ENCODE results near the gene ACTL9. TPM values are rescaled to one million over a fixed set of nuclear protein-coding genes. Genes with fewer than 3 reads are reported as not detected.

Gene ACTL9
- total and polyA plus RNA-seq, 8 donors: not detected

GRCh38 chr19:8690753-8691539 lies 7.6 kb downstream of the ACTL9 start:
- Histone ChIP-seq H3K4me3 (no peak overlapping the region), H3K27ac (no peak overlapping the region), H3K27me3 (peaks cover 0 to 50% (median 4%) of the 10 kb centered on the region in 3 donors), H3K4me1 (no peaks in the 10 kb centered on the region), H3K9me3 (no peaks in the 10 kb centered on the region), H3K36me3 (no peaks in the 10 kb centered on the region)
- intact Hi-C loops (cut with DNase I; ENCODE audit: low total_unique reads): no loop called here
- no peak for DNase-seq
- TF ChIP-seq EP300 (IDR thresholded peaks at IDR 0.05): no peak
- TF ChIP-seq, protein P1, sequence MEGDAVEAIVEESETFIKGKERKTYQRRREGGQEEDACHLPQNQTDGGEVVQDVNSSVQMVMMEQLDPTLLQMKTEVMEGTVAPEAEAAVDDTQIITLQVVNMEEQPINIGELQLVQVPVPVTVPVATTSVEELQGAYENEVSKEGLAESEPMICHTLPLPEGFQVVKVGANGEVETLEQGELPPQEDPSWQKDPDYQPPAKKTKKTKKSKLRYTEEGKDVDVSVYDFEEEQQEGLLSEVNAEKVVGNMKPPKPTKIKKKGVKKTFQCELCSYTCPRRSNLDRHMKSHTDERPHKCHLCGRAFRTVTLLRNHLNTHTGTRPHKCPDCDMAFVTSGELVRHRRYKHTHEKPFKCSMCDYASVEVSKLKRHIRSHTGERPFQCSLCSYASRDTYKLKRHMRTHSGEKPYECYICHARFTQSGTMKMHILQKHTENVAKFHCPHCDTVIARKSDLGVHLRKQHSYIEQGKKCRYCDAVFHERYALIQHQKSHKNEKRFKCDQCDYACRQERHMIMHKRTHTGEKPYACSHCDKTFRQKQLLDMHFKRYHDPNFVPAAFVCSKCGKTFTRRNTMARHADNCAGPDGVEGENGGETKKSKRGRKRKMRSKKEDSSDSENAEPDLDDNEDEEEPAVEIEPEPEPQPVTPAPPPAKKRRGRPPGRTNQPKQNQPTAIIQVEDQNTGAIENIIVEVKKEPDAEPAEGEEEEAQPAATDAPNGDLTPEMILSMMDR (IDR thresholded peaks at IDR 0.05): no peak
- no peak for TF ChIP-seq POLR2A (IDR thresholded peaks at IDR 0.05)
- no peak for TF ChIP-seq POLR2AphosphoS5 (IDR thresholded peaks at IDR 0.05)
- WGBS, 5 donors: 40 to 52% (median 46%) methylated on average over 5 of the region's 5 CpGs

- intact Hi-C loops (cut with DNase I; ENCODE audit: low total_unique reads): no loop called here
- no peaks in the 10 kb centered on the region for H3K4me1 ChIP-seq
- DNase-seq: no peak
- H3K4me3 ChIP-seq: no peak overlapping the region
- no peaks in the 10 kb centered on the region for H3K36me3 ChIP-seq
- H3K9me3 ChIP-seq: no peaks in the 10 kb centered on the region
- 89 to 92% (median 91%) methylated on average over 15 of the region's 15 CpGs for WGBS, 5 donors
- no peak for TF ChIP-seq POLR2A (IDR thresholded peaks at IDR 0.05)
- no peak for TF ChIP-seq EP300 (IDR thresholded peaks at IDR 0.05)
- TF ChIP-seq, protein P1 (IDR thresholded peaks at IDR 0.05): no peak
- TF ChIP-seq POLR2AphosphoS5 (IDR thresholded peaks at IDR 0.05): no peak
- no peak overlapping the region for H3K27ac ChIP-seq
- H3K27me3 ChIP-seq: peaks cover 0 to 30% (median 0%) of the 10 kb centered on the region in 3 donors
Observed at GRCh38 chr19:8688930-8689329, 9.7 kb downstream of the ACTL9 start.

- 44 to 54% (median 50%) methylated on average over 5 of the region's 5 CpGs for WGBS, 5 donors
- Histone ChIP-seq H3K9me3 (peaks cover 0 to 2% (median 0%) of the 10 kb centered on the region in 4 donors), H3K36me3 (no peaks in the 10 kb centered on the region), H3K4me3 (no peak overlapping the region), H3K27ac (no peak overlapping the region), H3K27me3 (peaks cover 0 to 9% (median 0%) of the 10 kb centered on the region in 3 donors), H3K4me1 (no peaks in the 10 kb centered on the region)
- no peak for TF ChIP-seq EP300 (IDR thresholded peaks at IDR 0.05)
- TF ChIP-seq POLR2AphosphoS5 (IDR thresholded peaks at IDR 0.05): no peak
- TF ChIP-seq POLR2A (IDR thresholded peaks at IDR 0.05): no peak
- TF ChIP-seq, protein P1 (IDR thresholded peaks at IDR 0.05): no peak
- no peak for DNase-seq
- intact Hi-C loops (cut with DNase I; ENCODE audit: low total_unique reads): no loop called here
Observed at GRCh38 chr19:8686549-8686948, 12.0 kb downstream of the ACTL9 start.

DNA sequence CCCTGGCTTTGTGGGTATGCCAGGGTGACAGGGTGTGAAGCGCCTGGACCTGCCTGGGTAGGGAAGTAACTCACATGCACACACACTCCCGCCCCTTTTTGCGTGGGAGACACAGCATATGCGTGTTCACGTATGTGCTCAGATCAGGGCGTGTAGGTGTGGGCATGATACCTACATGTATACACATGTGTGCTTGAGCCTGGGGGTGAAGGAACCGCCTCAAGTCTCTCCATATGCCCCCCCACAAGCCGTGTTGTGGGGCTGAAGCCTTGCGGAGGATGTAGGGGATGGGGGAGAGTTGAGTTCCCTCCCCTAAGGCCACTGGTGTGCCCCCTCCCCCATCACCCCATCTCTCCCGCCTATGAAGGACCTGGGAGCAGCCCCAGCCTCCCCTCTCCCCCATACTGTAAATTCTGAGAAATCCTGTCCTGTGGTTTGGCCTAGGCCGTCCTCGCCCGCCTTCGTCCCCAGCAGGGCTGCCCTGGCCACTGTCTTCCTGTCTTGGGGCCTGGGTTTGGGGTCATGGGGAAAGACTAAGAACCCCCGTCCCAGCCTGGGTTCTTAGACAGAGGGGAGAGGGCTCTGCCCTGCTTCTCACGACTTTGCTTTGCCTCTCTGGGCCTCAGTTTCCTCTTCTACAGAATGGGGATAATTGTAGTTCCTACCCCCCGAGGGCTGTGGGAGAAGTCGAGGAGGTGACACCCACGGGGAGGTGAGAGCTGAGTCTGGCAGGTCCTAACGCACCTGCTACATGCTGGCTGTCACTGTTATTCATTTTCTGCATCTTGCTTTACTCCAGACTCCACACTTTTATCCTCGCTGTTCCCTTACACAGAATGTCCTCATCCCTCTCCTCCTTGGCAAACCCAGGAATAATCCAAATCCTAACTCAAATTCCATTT lies 14.3 kb downstream of the ACTL9 start:
- no peaks in the 10 kb centered on the region for H3K4me1 ChIP-seq
- peaks cover 0 to 12% (median 9%) of the 10 kb centered on the region in 4 donors for H3K9me3 ChIP-seq
- 64 to 73% (median 71%) methylated on average over 15 to 21 of the region's 21 CpGs for WGBS, 5 donors
- intact Hi-C loops (cut with DNase I; ENCODE audit: low total_unique reads): no loop called here
- DNase-seq: no peak
- no peak overlapping the region for H3K4me3 ChIP-seq
- no peak overlapping the region for H3K27ac ChIP-seq
- H3K27me3 ChIP-seq: peaks cover 0 to 9% (median 0%) of the 10 kb centered on the region in 3 donors
- no peaks in the 10 kb centered on the region for H3K36me3 ChIP-seq
- TF ChIP-seq POLR2A (IDR thresholded peaks at IDR 0.05) (no peak), EP300 (IDR thresholded peaks at IDR 0.05) (no peak), POLR2AphosphoS5 (IDR thresholded peaks at IDR 0.05) (no peak)
- TF ChIP-seq, protein P1 (IDR thresholded peaks at IDR 0.05): no peak

Measured in stomach (tissue), 9 donors.